CD14-positive monocyte (primary cell): ENCODE measurements around the gene FHIP1B. TPM values are rescaled to one million over a fixed set of nuclear protein-coding genes. Genes with fewer than 3 reads are reported as not detected.

Experiments used
- DNase-seq, 3 donors: peaks; one replicate each; pipeline ENCODE4 v3.0.0-alpha.2; 2011 to 2022
- H2AFZ ChIP-seq: 2 replicates; pipeline ENCODE4 v1.6.0; 2012; ENCODE audit warnings: mild to moderate bottlenecking, low read depth, low read length, inconsistent platforms; ENCODE audit not compliant: insufficient read depth, poor library complexity, severe bottlenecking
- H3K27ac ChIP-seq, 2 donors: 1 replicate in 1 of 2; 2 replicates in 1 of 2; pipeline ENCODE4 v1.5.1; 2012 to 2013; ENCODE audit warnings: low read length in 2 of 2, control low read depth in 1 of 2, inconsistent platforms in 1 of 2, low read depth in 1 of 2, mild to moderate bottlenecking in 1 of 2
- H3K27me3 ChIP-seq, 2 donors: one replicate each; pipeline versions ENCODE4 v1.6.0 to v1.6.1; 2011 to 2013; ENCODE audit warnings: low read length in 2 of 2; ENCODE audit not compliant: control insufficient read depth in 2 of 2, insufficient read depth in 2 of 2
- H3K36me3 ChIP-seq, 2 donors: replicated peaks in 1 of 2; 1 replicate in 1 of 2; 2 replicates in 1 of 2; pipeline versions ENCODE4 v1.5.1 to v1.6.1; 2012 to 2013; ENCODE audit warnings: low read length in 2 of 2, control low read depth in 1 of 2, inconsistent platforms in 1 of 2, mild to moderate bottlenecking in 1 of 2; ENCODE audit not compliant: insufficient read depth in 2 of 2, control insufficient read depth in 1 of 2
- H3K4me1 ChIP-seq, 2 donors: 1 replicate in 1 of 2; 2 replicates in 1 of 2; pipeline versions ENCODE4 v1.5.1 to v1.6.1; 2012 to 2013; ENCODE audit warnings: low read length in 2 of 2, control low read depth in 1 of 2, inconsistent platforms in 1 of 2, mild to moderate bottlenecking in 1 of 2, moderate library complexity in 1 of 2; ENCODE audit not compliant: insufficient read depth in 2 of 2, control insufficient read depth in 1 of 2
- H3K4me2 ChIP-seq: replicated peaks from 2 replicates; pipeline ENCODE3; 2012; ENCODE audit warnings: low read length, moderate library complexity, mild to moderate bottlenecking; ENCODE audit not compliant: poor library complexity, severe bottlenecking; ENCODE audit errors: extremely low read depth
- H3K4me3 ChIP-seq, 3 experiments: fragments of 200-600 bp in 1 of 3; sonication (generic) in 1 of 3; replicated peaks in 1 of 3; 1 replicate in 2 of 3; 2 replicates in 1 of 3; pipeline ENCODE4 v1.5.1; 2011 to 2013; ENCODE audit warnings: low read length in 3 of 3, mild to moderate bottlenecking in 3 of 3, control low read depth in 2 of 3, low read depth in 2 of 3, inconsistent platforms in 1 of 3, moderate library complexity in 1 of 3
- H3K79me2 ChIP-seq: 2 replicates; pipeline ENCODE4 v1.6.0; 2012; ENCODE audit warnings: mild to moderate bottlenecking, control low read depth, inconsistent platforms, low read length, moderate library complexity; ENCODE audit not compliant: insufficient read depth
- H3K9ac ChIP-seq: 2 replicates; pipeline ENCODE4 v1.6.0; 2017; ENCODE audit warnings: low read length, mild to moderate bottlenecking; ENCODE audit not compliant: insufficient read depth, poor library complexity, severe bottlenecking
- H3K9me3 ChIP-seq, 2 donors: replicated peaks in 1 of 2; 1 replicate in 1 of 2; 2 replicates in 1 of 2; pipeline versions ENCODE4 v1.5.1 to v1.6.1; 2012 to 2013; ENCODE audit warnings: low read length in 2 of 2, control low read depth in 1 of 2; ENCODE audit not compliant: control insufficient read depth in 1 of 2, insufficient read depth in 1 of 2
- H4K20me1 ChIP-seq: 2 replicates; pipeline ENCODE4 v1.6.0; 2012; ENCODE audit warnings: mild to moderate bottlenecking, low read length, control low read depth, moderate library complexity; ENCODE audit not compliant: insufficient read depth
- H3K27ac Mint-ChIP-seq, 7 donors: one replicate each; pipeline ENCODE4 v1.8.0; 2020; ENCODE audit warnings: mild to moderate bottlenecking in 7 of 7, mixed read lengths in 7 of 7, moderate library complexity in 6 of 7, inconsistent platforms in 2 of 7
- H3K27me3 Mint-ChIP-seq, 3 donors: one replicate each; pipeline ENCODE4 v1.8.0; 2021 to 2022; ENCODE audit warnings: low read depth in 3 of 3, mild to moderate bottlenecking in 3 of 3, mixed read lengths in 3 of 3, moderate library complexity in 3 of 3, inconsistent platforms in 1 of 3
- H3K36me3 Mint-ChIP-seq, 2 donors: one replicate each; pipeline ENCODE4 v1.8.0; 2020; ENCODE audit warnings: mixed read lengths in 2 of 2, inconsistent platforms in 1 of 2, mild to moderate bottlenecking in 1 of 2
- H3K4me1 Mint-ChIP-seq: one replicate; pipeline ENCODE4 v1.8.0; 2020; ENCODE audit warnings: mild to moderate bottlenecking, mixed read lengths
- H3K4me3 Mint-ChIP-seq, 2 donors: one replicate each; pipeline ENCODE4 v1.8.0; 2020; ENCODE audit warnings: mild to moderate bottlenecking in 2 of 2, mixed read lengths in 2 of 2, moderate library complexity in 1 of 2
- H3K9me3 Mint-ChIP-seq, 7 donors: one replicate each; pipeline ENCODE4 v1.8.0; 2020 to 2022; ENCODE audit warnings: mixed read lengths in 7 of 7, mild to moderate bottlenecking in 6 of 7, moderate library complexity in 6 of 7, inconsistent platforms in 2 of 7
- CTCF ChIP-seq: fragments of 200-600 bp; IDR thresholded peaks from one replicate; pipeline ENCODE4 v1.8.0; 2022; ENCODE audit warnings: antibody characterized with exemption, mild to moderate bottlenecking
- WGBS: methylation state at CpG from one replicate; pipeline ENCODE4 v1.1.5; 2013; ENCODE audit warnings: missing lambda C conversion rate; ENCODE audit not compliant: insufficient coverage; 5-methylcytosine and 5-hydroxymethylcytosine counted together
- intact Hi-C, 2 donors: fragments of 100-400 bp; cut with micrococcal nuclease; formaldehyde crosslinking; loops; one replicate each; pipeline versions ENCODE4 v1.15.0 to v1.15.1; 2023
- polyA plus RNA-seq, 3 donors: library from polyadenylated mRNA; depleted of rRNA in 1 of 3; unstranded in 2 of 3; stranded (reverse) in 1 of 3; fragments of 300-500 nt in 2 of 3; fragments of >200 nt in 1 of 3; fragmentation: Illumina TruSeq in 2 of 3; gene quantifications; 1 replicate in 2 of 3; 2 replicates in 1 of 3; pipeline ENCODE4 v1.2.3, GENCODE V29; 2012 to 2021

The FHIP1B gene
- polyA plus RNA-seq, 3 donors = 14.2 to 64.1 (median 18.9) TPM

DNA sequence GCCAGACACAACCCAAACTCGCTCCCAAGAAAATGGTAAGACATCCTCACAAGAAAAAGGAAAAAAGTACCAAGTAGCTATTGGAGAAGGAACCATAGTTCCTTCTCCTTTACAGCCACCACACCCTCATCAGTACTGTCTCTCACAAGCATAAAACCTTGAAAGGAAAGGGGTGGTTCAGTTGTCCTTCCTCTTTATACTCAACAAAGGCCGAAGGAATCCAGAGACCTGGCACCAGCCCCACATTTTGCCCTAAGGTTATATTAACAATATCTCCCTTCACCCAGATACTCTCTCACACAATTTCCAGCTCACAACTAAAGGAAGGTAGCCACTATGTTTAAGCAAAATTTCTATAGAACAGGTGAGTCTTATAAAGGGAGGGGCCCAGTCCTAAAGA is 8.5 kb downstream of the FHIP1B start:
- H3K27ac Mint-ChIP-seq = peak overlapping the region; percentile 25 to 85 (median 82)

DNA sequence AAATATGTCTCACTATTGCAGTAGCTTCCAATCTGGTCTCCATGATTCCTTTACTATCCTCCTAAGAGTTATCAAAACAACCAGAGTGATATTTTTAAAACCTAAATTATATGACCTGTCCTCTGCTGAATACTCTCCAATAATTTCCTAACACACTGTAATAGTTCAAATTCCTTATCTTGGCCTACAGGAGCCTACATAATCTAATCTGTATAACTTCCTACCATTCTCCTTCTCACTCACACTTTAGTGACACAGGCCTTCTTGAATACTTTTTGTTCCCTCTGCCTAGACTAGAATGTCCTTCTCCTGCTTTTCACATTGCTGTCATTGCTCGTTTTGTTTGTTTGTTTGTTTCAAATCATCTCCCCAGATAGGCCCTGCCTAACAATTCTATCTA is 9.4 kb downstream of the FHIP1B start:
- H3K4me1 Mint-ChIP-seq = peaks cover 66% of the 10 kb centered on the region
- no peak for DNase-seq
- Histone ChIP-seq H3K4me2 (no peak overlapping the region), H4K20me1 (peaks cover 2% of the 10 kb centered on the region), H3K4me3 (no peak overlapping the region), H3K36me3 (peaks cover 32 to 61% of the 10 kb centered on the region in 2 donors), H3K9me3 (no peaks in the 10 kb centered on the region), H3K4me1 (peaks cover 40 to 72% of the 10 kb centered on the region in 2 donors), H2AFZ (no peak overlapping the region), H3K9ac (no peak overlapping the region), H3K79me2 (peaks cover 72% of the 10 kb centered on the region), H3K27ac (peak overlapping the region in 1 of 2 donors; percentile 74), H3K27me3 (no peaks in the 10 kb centered on the region)
- peaks cover 49 to 63% of the 10 kb centered on the region in 2 donors for H3K36me3 Mint-ChIP-seq
- no peaks in the 10 kb centered on the region for H3K9me3 Mint-ChIP-seq
- H3K27me3 Mint-ChIP-seq = peaks cover 0 to 1% (median 0%) of the 10 kb centered on the region in 3 donors
- TF ChIP-seq CTCF = no peak
- WGBS = 100% methylated on average over 1 of the region's 1 CpG
- intact Hi-C loops = no loop called here
- H3K27ac Mint-ChIP-seq = peak overlapping the region; percentile 18 to 83 (median 58)
- no peak overlapping the region for H3K4me3 Mint-ChIP-seq

More for the DNA sequence above, 8.5 kb downstream of the FHIP1B start:
- WGBS = no CpG with 5 or more reads among the region's 2 CpGs
- TF ChIP-seq CTCF = no peak
- Histone ChIP-seq H3K79me2 (peaks cover 80% of the 10 kb centered on the region), H3K9me3 (no peaks in the 10 kb centered on the region), H3K36me3 (peaks cover 28 to 53% of the 10 kb centered on the region in 2 donors), H3K4me2 (peak overlapping the region; percentile 50), H2AFZ (no peak overlapping the region), H3K27me3 (no peaks in the 10 kb centered on the region), H3K9ac (no peak overlapping the region), H3K4me1 (peaks cover 48 to 72% of the 10 kb centered on the region in 2 donors), H4K20me1 (no peaks in the 10 kb centered on the region), H3K4me3 (peak overlapping the region in 1 of 3 experiments; percentile 35), H3K27ac (peak overlapping the region; percentile 2 to 74)
- Mint-ChIP-seq H3K9me3 (no peaks in the 10 kb centered on the region), H3K36me3 (peaks cover 49 to 57% of the 10 kb centered on the region in 2 donors), H3K4me3 (peak overlapping the region in 1 of 2 donors; percentile 59), H3K27me3 (peaks cover 0 to 1% (median 0%) of the 10 kb centered on the region in 3 donors), H3K4me1 (peaks cover 69% of the 10 kb centered on the region)
- intact Hi-C loops = no loop called here
- peak; percentile 51 to 63 (median 58) for DNase-seq
